GM19372 (cell line): ENCODE data around the gene KBTBD12.

Experiments
- ATAC-seq: cut with Tn5 transposase; IDR thresholded peaks from one replicate; pipeline ENCODE4 v1.9.1; 2021; ENCODE audit warnings: mild to moderate bottlenecking, low read depth, moderate library complexity; ENCODE audit not compliant: unreplicated experiment

The KBTBD12 gene

DNA sequence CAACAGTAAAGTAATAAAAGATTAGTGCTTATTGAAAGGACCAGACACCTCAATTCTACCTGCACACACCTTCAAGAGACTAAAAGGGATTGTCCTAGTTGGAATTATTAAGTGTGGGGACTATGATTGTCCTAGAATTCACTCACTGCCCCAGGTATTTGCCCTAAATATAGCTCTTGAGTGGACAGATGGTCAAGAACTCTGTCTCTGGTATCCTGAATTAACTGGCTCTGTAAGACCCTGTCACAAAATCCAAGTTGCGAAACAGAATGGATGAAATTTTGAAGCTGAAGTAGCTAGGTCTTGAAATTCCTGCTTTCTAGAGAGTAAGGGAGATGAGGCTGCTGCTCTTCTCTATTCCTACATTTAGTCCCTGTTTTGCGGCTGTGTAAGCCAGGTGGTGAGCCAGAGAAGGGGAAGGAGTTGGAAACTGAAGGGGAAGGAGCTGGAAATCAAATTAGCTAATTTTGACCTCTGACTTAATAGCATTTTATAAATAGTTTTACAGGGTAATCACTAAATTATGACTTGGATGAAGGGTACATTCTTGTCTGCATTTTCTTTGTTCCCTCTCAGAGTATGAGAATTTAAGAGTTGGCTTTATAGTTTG is 34.5 kb downstream of the KBTBD12 start:
- no peak for ATAC-seq

DNA sequence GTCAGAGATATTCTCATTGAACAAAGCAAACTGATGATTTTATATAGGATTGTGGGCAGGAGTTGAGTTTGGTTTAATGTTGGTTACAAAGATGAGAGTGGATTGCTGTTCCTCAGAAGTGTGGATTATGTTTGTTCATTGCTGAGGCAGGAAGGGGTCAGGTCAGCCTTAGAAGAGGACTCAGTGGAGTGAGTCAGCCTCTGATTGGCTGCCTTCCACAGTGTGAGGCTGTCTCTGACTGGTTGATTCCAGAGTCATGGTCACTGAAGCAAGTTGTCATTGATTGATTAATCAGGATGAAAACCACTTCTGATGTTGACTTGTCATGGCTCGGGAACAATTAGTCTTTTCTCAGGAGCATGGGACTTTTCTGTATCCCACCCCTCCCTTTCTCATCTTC is 36.2 kb downstream of the KBTBD12 start:
- no peak for ATAC-seq

DNA sequence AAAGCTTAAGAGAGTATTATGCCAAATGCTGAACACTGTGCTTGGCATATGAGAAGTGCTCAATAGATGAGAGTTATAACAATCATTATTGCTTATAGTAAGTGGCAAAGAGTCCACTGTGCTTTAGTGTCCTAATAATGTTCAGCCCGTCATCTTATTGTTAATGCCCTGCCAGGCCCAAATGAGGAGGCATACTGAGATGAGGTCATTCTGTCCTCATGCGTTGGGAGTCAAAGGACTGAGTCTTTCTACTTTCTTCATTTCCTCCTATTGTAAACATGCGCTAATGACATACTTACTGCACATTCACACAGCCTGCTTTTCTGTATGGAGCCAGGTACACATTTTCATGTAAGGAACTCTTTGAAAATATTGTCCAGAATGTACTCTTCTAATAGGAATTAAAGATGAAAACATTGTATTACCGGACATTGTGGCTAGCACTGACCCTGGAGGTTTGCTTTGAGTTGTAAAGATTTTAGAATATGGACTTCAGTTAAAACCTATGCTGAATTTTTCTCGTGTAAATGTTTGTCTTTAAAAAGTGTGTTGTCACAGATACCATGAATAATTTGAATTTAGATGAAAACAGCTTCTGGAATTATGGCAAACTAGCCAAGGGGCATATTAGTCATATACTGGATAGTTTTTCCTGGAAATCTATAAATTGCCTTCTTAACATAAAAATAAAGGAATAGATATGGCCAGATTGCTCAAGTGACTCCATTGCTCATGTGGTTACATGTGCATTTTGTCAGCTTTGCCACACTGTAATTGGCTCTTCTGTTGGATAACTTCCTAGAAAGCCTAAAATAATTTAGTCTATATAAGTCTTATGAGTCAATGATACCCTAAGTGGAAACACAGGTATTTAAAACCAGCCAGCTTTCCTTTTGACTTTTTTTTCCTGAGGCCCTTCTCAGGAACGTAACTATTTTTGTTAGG is 38.3 kb downstream of the KBTBD12 start:
- ATAC-seq: no peak

DNA sequence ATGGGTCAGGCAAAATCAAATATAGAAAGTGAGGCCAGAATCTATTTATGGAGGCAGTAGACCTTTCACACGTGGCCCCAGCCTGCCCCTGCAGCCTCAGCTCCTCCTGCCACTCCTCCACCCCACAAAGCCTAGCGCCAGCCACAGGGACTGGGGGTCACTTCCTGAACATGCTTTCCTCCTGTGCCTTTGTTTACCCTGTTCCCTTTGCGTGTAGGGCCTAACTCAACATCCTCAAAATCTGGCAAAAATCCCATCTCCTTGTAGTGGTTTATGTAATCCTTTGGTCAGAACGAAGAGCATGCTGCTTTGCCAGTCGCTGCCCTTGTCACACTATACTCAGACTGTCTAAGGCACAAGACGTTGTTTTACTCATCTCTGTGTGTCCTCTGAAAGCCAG is 39.6 kb downstream of the KBTBD12 start:
- ATAC-seq: no peak

DNA sequence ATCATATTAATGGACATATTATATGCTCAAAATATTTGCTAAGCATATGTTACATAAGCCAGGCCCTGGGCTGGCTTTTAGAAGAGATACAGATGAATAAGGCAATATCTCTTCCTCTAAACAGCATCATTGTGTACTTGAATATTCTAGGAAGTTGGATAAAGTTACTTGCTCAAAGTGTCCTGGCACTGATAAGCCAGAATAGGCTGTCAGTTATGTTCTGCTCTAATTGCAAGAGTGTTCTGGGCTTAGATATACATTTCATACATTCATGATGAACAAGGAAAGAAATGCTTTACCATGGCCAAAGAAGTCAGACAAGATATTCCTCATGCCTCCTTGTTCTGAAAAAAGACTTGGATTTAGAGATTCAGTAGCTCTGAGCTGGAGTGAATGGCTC is 40.7 kb downstream of the KBTBD12 start:
- ATAC-seq: no peak

DNA sequence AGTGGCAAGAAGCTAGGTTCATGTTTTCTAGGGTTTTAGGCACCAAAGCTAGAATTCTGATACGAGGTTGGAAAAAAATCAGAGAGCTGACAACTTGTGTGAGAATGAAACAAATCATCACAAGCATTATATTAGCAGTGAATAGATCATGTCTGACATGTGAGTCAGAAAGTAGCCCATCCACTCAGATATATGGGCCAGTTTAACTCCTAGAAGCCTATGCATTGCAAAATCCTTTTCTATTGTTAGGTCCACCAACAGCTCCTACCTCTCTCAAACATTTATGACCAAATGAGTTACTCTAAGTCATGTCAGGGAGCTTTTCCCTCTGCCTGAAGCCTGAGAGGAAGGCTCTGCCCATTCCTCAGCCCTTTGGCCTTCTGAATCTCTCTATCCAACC is 44.0 kb downstream of the KBTBD12 start:
- no peak for ATAC-seq

DNA sequence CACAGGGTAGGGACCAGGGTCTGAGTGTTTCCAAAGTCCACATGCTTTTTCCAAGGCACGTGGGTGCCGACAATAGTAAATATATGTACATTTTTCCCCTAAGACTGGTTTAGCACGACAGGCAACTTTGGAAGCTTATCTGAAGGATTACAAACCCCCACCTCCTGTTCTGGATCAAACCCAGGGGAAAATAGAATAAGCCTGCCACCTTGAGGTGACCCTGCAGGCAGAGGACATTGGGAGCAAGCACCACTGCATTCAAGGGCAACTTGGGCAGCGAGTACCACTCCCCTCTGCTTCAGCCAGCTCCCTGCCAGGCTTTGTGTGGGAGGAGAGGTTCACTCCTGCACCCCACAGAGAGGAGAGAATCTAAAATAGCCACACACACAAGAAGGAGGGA is 44.8 kb downstream of the KBTBD12 start:
- no peak for ATAC-seq

DNA sequence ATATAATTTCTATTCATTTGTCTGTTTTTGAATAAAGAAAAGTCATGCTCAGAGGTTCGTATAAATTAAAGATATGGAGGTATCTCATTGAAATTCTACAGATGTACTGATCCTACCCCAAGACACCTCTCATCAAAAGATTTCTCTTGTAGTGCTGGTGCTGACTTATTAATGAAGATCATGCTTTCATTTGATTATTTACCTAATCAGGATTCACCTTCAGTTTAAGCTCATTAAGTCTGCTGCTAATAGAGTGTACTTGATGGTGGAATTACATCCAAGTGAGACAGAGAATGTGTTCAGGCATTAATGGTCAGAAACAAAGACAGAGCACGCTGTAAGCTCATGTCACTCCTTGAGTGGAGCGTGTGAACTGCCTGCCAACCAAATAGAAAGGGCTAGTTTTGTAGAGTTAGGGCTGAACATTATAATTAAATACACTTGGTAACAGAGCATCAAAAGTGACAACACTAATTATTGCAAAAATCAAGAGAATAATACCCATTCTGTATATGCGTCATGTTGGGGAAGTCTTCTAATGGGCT is 45.5 kb downstream of the KBTBD12 start:
- ATAC-seq: no peak

DNA sequence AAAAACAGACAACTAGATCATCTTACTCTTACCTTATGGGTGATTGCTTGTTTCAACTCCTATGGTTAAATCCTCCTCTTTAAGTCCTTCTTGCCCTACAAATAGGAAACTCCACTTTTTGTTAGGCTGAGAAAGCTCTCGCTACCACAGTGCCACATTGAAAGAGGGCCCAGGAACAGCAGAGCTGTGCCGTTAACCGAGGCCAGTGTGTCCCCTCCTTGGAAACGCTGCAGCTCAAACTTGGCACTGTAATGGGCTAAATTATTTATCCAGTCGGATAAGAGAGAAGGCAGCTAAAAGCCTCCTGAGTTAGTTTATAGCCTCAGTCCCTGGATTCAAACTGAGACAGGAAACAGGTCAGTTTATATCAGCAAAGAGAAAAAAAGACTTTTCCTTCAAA is 46.1 kb downstream of the KBTBD12 start:
- no peak for ATAC-seq

DNA sequence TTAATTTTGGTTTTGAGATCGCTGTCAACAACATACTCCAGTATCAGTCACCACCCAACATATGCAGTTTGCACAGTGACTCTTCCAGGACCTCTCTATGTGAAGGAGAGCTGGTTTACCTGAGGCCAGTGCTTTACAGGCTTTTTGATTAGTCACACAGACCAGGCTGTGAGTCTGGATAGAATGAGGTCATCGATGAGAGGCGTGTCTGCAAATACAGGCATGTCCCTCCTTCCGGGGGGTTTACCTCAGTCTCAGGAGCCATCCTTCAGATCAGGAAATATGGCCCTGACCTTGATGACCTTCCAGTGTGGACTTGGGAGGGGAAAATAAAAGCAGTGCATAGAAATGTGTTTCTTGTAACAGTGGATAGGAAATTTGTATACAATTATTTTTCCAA is 46.9 kb downstream of the KBTBD12 start:
- no peak for ATAC-seq

DNA sequence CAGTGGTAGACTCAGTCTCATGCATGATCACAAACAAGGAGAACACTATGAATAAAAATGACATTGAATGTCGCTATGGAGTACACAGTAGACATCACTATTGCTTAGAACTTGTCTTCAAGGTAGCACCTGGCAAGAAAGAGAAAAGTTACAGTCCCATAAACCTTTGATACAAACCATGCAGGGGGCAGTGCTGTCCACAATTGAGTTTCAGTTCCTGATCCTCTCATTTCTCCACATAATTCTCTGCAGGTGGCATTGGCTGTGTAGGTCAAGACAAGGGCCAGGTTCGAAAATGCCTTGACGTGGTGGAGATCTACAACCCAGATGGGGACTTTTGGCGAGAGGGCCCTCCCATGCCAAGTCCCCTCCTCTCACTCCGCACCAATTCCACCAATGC is 47.9 kb downstream of the KBTBD12 start:
- ATAC-seq: no peak

DNA sequence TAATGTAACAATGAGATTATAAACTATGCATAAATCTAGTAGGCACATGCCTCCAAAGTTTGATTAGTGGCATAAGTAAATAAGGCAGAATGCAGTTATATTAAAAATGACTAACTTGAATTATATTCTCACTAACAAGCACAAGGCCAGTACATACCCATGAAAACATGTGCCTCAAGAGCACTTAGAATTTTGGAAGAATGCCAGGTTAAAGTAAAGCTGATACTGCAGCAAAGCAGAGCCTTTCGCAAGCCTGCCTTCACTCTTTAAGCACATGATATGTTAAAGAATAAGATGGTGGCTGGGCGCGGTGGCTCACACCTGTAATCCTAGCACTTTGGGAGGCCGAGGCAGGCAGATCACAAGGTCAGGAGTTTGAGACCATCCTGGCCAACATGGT is 49.0 kb downstream of the KBTBD12 start:
- no peak for ATAC-seq

DNA sequence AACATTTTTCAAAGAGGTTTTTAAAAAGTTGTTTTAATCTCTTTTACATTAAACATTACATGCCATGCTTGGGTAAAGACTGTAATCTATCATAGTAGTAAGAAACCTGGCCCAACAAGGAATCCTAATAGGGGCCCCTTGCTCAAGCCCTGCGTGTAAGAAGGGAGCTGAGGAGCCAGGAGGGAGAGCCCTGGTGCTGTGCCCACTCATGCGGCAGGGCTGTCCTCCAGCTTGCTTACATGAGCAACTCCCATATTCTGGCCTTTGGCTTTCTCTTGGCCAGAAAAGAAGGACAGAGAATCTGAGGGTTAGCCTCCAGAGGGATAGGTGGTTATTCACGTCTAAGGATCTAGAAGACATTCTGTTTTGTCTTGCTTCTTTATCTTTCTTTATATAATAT is 49.8 kb downstream of the KBTBD12 start:
- ATAC-seq: no peak

DNA sequence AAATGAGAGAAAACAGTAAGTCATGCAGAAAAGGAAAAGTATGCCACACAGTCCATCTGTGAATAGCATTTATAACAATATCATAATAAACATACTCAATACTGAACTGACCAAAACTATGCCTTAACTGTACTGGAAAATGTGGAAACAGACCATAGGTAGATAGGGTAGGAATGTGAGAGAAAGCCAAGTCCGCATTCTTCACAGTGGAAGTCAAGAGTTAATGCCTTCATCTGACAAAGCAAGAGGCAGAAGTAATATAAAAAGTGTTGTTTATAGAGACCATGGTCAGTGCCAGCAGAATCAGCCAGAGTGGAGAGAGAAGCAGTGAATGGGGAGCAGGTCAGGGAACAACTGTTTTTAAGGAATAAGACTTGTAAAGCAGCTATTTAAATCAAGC is 52.3 kb downstream of the KBTBD12 start:
- ATAC-seq: no peak

DNA sequence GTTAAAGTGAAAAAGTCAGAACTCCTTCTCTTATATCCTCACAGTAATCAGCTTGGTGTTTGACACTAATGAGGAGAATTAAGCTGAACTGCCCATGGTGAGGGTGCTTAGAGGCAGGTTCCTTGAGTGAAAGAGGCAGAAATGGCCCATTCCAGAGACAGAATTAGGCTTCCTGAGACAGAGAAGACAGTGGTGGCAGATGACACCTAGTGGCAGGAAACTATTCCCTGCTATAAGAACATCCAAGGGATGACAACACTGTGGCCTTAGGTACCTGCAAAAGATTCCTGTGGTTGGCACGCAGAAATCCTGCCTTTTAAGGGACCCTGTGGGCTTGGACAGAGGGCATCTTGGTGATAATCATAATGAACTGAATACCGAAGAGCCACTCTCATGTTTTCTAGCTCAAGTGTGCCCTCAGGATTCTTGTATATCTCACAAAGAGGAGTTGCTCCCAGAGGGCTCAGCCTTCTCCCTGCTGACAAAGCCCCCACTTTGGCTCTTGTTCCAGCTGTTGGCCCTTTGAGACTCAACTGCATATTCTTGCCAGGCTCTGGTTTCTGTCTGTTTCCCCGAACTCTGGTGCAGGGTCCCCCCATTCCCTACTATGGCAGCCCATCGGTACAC is 56.0 kb downstream of the KBTBD12 start:
- ATAC-seq: no peak

DNA sequence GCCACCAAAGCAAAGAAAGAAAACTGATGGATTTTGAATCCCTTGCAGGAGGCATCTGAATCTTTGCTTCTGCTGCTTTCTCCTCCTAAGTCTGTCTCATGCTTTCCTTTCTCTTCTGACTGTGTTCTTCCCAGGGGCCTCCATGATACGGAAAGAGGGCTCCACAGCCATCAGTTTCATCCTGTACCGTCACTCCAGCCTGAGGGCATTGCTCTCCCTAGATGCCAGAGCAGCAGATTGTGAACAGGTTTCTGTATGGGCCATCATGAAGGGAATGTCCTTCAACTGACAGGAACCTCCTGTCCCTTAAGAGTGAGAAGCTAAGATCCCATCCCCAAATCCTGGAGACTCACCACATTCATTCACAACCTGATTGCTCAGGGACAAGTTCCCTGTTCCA is 59.2 kb downstream of the KBTBD12 start:
- no peak for ATAC-seq

DNA sequence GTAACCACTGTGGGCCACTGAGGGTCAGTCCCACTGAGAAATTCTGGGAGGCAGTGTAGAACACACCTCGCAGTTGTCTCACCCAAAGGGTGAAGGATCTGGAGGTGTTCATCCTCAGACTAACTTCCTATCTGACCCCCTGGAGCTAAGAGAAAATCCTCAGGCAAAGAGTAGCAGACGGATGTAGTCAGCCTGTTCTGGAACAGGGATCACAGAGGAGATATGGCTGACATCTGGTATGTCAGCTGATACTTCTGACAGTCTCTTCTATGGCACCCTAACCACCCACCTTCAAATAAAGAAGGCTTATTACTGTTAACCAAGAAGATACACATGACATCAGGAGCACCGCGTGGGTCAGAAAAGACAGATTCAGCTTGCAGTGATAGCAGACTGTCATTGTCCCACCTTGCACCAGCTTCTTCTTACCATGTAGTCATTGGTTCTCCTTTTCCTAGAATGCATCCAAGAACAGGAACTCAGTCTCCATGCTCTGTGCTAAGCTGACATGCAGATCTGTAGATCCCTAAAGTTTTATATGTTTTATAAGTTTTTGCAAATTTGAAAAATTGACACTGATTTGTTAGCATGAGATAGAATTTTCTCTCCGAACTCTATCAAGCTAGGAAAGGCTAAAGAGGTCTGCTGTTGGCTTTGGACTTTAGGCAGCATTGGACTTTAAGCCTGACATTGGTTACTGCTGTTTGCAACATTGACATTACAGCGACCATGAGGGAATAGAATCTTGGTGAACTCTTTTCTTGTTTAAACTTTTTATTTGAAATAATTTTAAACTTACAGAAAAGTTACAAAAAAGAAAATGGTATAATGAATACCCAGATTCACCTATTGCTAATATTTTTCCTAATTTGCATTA is 60.4 kb downstream of the KBTBD12 start:
- no peak for ATAC-seq

DNA sequence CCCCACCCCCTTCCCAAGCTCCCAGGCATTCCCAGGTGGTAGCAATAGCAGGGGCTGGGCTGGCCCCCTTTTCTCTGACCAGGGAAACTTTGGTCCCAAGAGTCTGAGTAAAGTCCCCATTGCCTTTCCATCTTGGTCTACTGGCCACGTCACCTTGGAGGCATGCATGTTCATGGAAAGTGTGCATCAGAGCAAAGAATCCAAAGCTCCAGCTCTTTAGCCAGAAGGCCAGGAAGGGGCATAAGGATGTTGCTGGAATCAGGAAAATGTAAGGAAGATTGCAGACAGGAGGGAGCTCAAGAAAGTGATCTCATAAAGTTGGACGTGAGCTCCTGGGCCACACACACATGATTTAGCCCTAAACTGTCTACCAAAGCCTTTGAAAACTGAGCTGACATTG is 63.6 kb downstream of the KBTBD12 start:
- no peak for ATAC-seq

DNA sequence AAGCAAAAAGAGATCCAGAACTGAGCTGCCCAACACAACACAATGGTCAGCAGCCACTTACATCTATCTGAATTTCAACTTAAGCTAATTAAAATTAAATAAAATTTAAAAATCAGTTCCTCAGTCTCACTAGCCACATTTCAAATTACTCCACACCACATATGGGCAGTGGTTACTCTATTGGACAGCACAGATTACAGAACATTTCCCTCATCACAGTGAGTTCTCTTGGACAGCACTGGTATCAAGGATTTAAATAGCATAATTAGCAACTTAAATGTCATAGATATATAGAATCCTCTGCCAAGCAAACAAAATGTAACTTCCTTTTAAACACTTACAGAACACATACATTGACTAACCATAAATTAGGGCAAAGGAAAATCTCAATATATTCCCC is 64.4 kb downstream of the KBTBD12 start:
- no peak for ATAC-seq

DNA sequence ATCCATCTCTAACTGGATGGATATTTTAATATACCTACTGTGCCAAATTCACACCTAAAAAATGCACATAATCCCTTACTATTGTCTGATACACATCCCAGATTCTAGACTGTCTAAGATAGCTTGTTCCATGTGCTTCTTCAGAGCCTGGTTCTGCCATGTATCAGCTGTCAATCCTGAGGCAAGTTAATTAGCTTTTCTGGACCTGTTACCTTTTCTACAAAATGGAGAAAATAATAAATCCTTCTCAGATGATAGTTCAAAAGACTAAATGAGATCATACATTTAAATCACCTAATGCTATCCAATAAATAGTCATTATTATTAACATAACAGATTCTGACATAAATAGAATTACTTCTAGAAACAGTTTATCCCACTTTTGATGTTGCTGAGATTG is 66.1 kb downstream of the KBTBD12 start:
- ATAC-seq: no peak
